OCI-LY3 (cell line): ENCODE measurements around the gene PAK1IP1.

ENCODE experiments used
- H2AFZ ChIP-seq: fragments of 200-600, 300-600 bp; shearing (Covaris generic); 2 replicates; pipeline ENCODE4 v1.6.0; 2014; ENCODE audit warnings: antibody characterized with exemption, low read depth, low read length
- H3K27ac ChIP-seq: fragments of 200-600, 300-600 bp; sonication (generic); 2 replicates; pipeline ENCODE4 v1.5.1; 2014; ENCODE audit warnings: mild to moderate bottlenecking, low read length, moderate library complexity, mixed read lengths
- H3K27me3 ChIP-seq: fragments of 200-600, 300-600 bp; sonication (generic); 2 replicates; pipeline ENCODE4 v1.6.1; 2014; ENCODE audit warnings: low read depth, low read length, mixed read lengths
- H3K36me3 ChIP-seq: fragments of 200-600, 300-600 bp; sonication (generic); replicated peaks from 2 replicates; pipeline ENCODE3; 2014; ENCODE audit warnings: low read depth, low read length, mixed read lengths
- H3K4me1 ChIP-seq: fragments of 300-600, 200-600 bp; sonication (generic); 2 replicates; pipeline ENCODE4 v1.6.1; 2014; ENCODE audit warnings: low read length, mixed read lengths
- H3K4me2 ChIP-seq: fragments of 200-600, 300-600 bp; sonication (generic); 2 replicates; pipeline ENCODE4 v1.6.1; 2014; ENCODE audit warnings: low read length, mixed read lengths
- H3K4me3 ChIP-seq: fragments of 300-600, 200-600 bp; sonication (generic); 2 replicates; pipeline ENCODE4 v1.5.1; 2014; ENCODE audit warnings: antibody characterized with exemption, mild to moderate bottlenecking, low read length, moderate library complexity
- H3K79me2 ChIP-seq: fragments of 300-600, 200-600 bp; shearing (Covaris generic); 2 replicates; pipeline ENCODE4 v1.6.1; 2014; ENCODE audit warnings: mild to moderate bottlenecking, low read length, mixed read lengths
- H3K9ac ChIP-seq: fragments of 300-600, 200-600 bp; shearing (Covaris generic); 2 replicates; pipeline ENCODE4 v1.6.0; 2014; ENCODE audit warnings: mild to moderate bottlenecking, low read length, moderate library complexity
- H3K9me3 ChIP-seq: fragments of 200-600, 300-600 bp; shearing (Covaris generic); 2 replicates; pipeline ENCODE4 v1.6.1; 2014; ENCODE audit warnings: low read length, mixed read lengths; ENCODE audit not compliant: insufficient read depth
- H4K20me1 ChIP-seq: fragments of 200-600, 300-600 bp; sonication (generic); 2 replicates; pipeline ENCODE4 v1.6.1; 2016; ENCODE audit warnings: low read length, mixed read lengths; ENCODE audit not compliant: insufficient read depth
- CTCF ChIP-seq: fragments of 200-600, 300-600 bp; sonication (generic); IDR thresholded peaks from 2 replicates; pipeline ENCODE4 v1.5.1; 2014; ENCODE audit warnings: antibody characterized with exemption, low read length, low read depth
- EZH2phosphoT487 ChIP-seq: fragments of 200-600 bp; shearing (Covaris generic); IDR thresholded peaks from 2 replicates; pipeline ENCODE4 v1.6.1; 2018; ENCODE audit warnings: antibody characterized with exemption, mixed run types, low read depth

The PAK1IP1 gene

GRCh38 chr6:10722820-10723566, 28.2 kb downstream of the PAK1IP1 start, which contains the start of gene TMEM14C:
TMEM14C (plus strand) TSS chr6:10723070; CDS start chr6:10724614, 1,544 bp downstream.
- TF ChIP-seq CTCF, result no peak
- no peak for TF ChIP-seq EZH2phosphoT487
- Histone ChIP-seq H3K4me2 (peak within 1 kb of the TSS; percentile 80), H4K20me1 (no peaks in the 10 kb centered on the region), H3K4me3 (peak within 1 kb of the TSS; percentile 93), H2AFZ (peak within 1 kb of the TSS; percentile 97), H3K79me2 (0 out of 2 replicates have a peak, but pooled peaks cover 3% of the 10 kb centered on the region), H3K36me3 (no peaks in the 10 kb centered on the region), H3K27me3 (no peaks in the 10 kb centered on the region), H3K4me1 (0 out of 2 replicates have a peak, but pooled peaks cover 4% of the 10 kb centered on the region), H3K9ac (peak within 1 kb of the TSS; percentile 90), H3K9me3 (no peaks in the 10 kb centered on the region), H3K27ac (peak within 1 kb of the TSS; percentile 16; the same call in 1 of the 2 replicates)

- Histone ChIP-seq H3K36me3 (no peaks in the 10 kb centered on the region), H3K27me3 (no peaks in the 10 kb centered on the region), H3K27ac (no peak overlapping the region), H4K20me1 (no peaks in the 10 kb centered on the region), H2AFZ (peak overlapping the region; percentile 97; the same call in 1 of the 2 replicates), H3K9me3 (no peaks in the 10 kb centered on the region), H3K4me2 (peak overlapping the region; percentile 80), H3K79me2 (0 out of 2 replicates have a peak, but pooled peaks cover 3% of the 10 kb centered on the region), H3K4me3 (peak overlapping the region; percentile 93), H3K9ac (peak overlapping the region; percentile 90), H3K4me1 (0 out of 2 replicates have a peak, but pooled peaks cover 4% of the 10 kb centered on the region)
- no peak for TF ChIP-seq EZH2phosphoT487
- TF ChIP-seq CTCF, result no peak
Observed at GRCh38 chr6:10723567-10723881, 28.8 kb downstream of the PAK1IP1 start.

GRCh38 chr6:10725044-10725443, 30.3 kb downstream of the PAK1IP1 start:
- H4K20me1 ChIP-seq, result no peaks in the 10 kb centered on the region
- H3K4me1 ChIP-seq, result 0 out of 2 replicates have a peak, but pooled peaks cover 4% of the 10 kb centered on the region
- no peak overlapping the region for H3K27ac ChIP-seq
- no peak overlapping the region for H3K9ac ChIP-seq
- H3K79me2 ChIP-seq, result 0 out of 2 replicates have a peak, but pooled peaks cover 3% of the 10 kb centered on the region
- no peaks in the 10 kb centered on the region for H3K9me3 ChIP-seq
- H3K27me3 ChIP-seq, result no peaks in the 10 kb centered on the region
- H2AFZ ChIP-seq, result no peak overlapping the region
- no peak overlapping the region for H3K4me3 ChIP-seq
- no peak overlapping the region for H3K4me2 ChIP-seq
- no peaks in the 10 kb centered on the region for H3K36me3 ChIP-seq
- TF ChIP-seq EZH2phosphoT487, result no peak
- TF ChIP-seq CTCF, result no peak

- H3K36me3 ChIP-seq, result no peaks in the 10 kb centered on the region
- H3K4me2 ChIP-seq, result no peak overlapping the region
- no peak overlapping the region for H3K9ac ChIP-seq
- no peak overlapping the region for H2AFZ ChIP-seq
- TF ChIP-seq CTCF, result no peak
- TF ChIP-seq EZH2phosphoT487, result no peak
- no peak overlapping the region for H3K27ac ChIP-seq
- H3K4me3 ChIP-seq, result no peak overlapping the region
- H4K20me1 ChIP-seq, result no peaks in the 10 kb centered on the region
- no peaks in the 10 kb centered on the region for H3K9me3 ChIP-seq
- H3K79me2 ChIP-seq, result 0 out of 2 replicates have a peak, but pooled peaks cover 3% of the 10 kb centered on the region
- no peaks in the 10 kb centered on the region for H3K27me3 ChIP-seq
- H3K4me1 ChIP-seq, result 0 out of 2 replicates have a peak, but pooled peaks cover 4% of the 10 kb centered on the region
Observed at GRCh38 chr6:10725716-10726115, 30.9 kb downstream of the PAK1IP1 start.
